Activated T-cell treated with anti-CD3 and anti-CD28 coated beads, Interleukin-2, amount 50 U/mL, for 24 hours (primary cell): ENCODE data around the gene PRSS23.

ENCODE experiments used
- DNase-seq: peaks from one replicate; pipeline ENCODE4 v3.0.0-alpha.2; 2020
- H3K27ac Mint-ChIP-seq: 2 replicates; pipeline ENCODE4 v1.8.0; 2020; ENCODE audit warnings: mild to moderate bottlenecking, mixed read lengths
- H3K27me3 Mint-ChIP-seq: 2 replicates; pipeline ENCODE4 v1.8.0; 2020; ENCODE audit warnings: mixed read lengths
- H3K36me3 Mint-ChIP-seq: 2 replicates; pipeline ENCODE4 v1.8.0; 2020; ENCODE audit warnings: low read depth, mixed read lengths
- H3K4me1 Mint-ChIP-seq: 2 replicates; pipeline ENCODE4 v1.8.0; 2020; ENCODE audit warnings: low read depth, mixed read lengths
- H3K4me3 Mint-ChIP-seq: 2 replicates; pipeline ENCODE4 v1.8.0; 2020; ENCODE audit warnings: mild to moderate bottlenecking, moderate library complexity, mixed read lengths
- H3K9me3 Mint-ChIP-seq: 2 replicates; pipeline ENCODE4 v1.8.0; 2020; ENCODE audit warnings: mixed read lengths

The PRSS23 gene

GRCh38 chr11:86800960-86801272, 574 bp downstream of the PRSS23 start:
- peaks cover 59% of the 10 kb centered on the region for H3K4me1 Mint-ChIP-seq
- no peak for DNase-seq
- H3K27me3 Mint-ChIP-seq: peaks cover 82% of the 10 kb centered on the region
- no peak overlapping the region for H3K27ac Mint-ChIP-seq
- no peaks in the 10 kb centered on the region for H3K9me3 Mint-ChIP-seq
- no peaks in the 10 kb centered on the region for H3K36me3 Mint-ChIP-seq
- peak overlapping the region; percentile 73 for H3K4me3 Mint-ChIP-seq

- H3K27me3 Mint-ChIP-seq: peaks cover 79% of the 10 kb centered on the region
- H3K9me3 Mint-ChIP-seq: no peaks in the 10 kb centered on the region
- no peak overlapping the region for H3K27ac Mint-ChIP-seq
- peak overlapping the region; percentile 73 for H3K4me3 Mint-ChIP-seq
- H3K36me3 Mint-ChIP-seq: no peaks in the 10 kb centered on the region
- peaks cover 63% of the 10 kb centered on the region for H3K4me1 Mint-ChIP-seq
- DNase-seq: no peak
Observed at GRCh38 chr11:86801364-86801763, 1.0 kb downstream of the PRSS23 start.

GRCh38 chr11:86802146-86802545, 1.8 kb downstream of the PRSS23 start:
- Mint-ChIP-seq H3K9me3 (no peaks in the 10 kb centered on the region), H3K4me3 (peak overlapping the region; percentile 73), H3K4me1 (peaks cover 70% of the 10 kb centered on the region), H3K36me3 (no peaks in the 10 kb centered on the region), H3K27ac (no peak overlapping the region), H3K27me3 (peaks cover 78% of the 10 kb centered on the region)
- DNase-seq: no peak

GRCh38 chr11:86802601-86803051, 2.3 kb downstream of the PRSS23 start:
- H3K36me3 Mint-ChIP-seq: no peaks in the 10 kb centered on the region
- no peaks in the 10 kb centered on the region for H3K9me3 Mint-ChIP-seq
- H3K27ac Mint-ChIP-seq: no peak overlapping the region
- DNase-seq: no peak
- H3K4me1 Mint-ChIP-seq: peaks cover 70% of the 10 kb centered on the region
- H3K27me3 Mint-ChIP-seq: peaks cover 78% of the 10 kb centered on the region
- no peak overlapping the region for H3K4me3 Mint-ChIP-seq

DNA sequence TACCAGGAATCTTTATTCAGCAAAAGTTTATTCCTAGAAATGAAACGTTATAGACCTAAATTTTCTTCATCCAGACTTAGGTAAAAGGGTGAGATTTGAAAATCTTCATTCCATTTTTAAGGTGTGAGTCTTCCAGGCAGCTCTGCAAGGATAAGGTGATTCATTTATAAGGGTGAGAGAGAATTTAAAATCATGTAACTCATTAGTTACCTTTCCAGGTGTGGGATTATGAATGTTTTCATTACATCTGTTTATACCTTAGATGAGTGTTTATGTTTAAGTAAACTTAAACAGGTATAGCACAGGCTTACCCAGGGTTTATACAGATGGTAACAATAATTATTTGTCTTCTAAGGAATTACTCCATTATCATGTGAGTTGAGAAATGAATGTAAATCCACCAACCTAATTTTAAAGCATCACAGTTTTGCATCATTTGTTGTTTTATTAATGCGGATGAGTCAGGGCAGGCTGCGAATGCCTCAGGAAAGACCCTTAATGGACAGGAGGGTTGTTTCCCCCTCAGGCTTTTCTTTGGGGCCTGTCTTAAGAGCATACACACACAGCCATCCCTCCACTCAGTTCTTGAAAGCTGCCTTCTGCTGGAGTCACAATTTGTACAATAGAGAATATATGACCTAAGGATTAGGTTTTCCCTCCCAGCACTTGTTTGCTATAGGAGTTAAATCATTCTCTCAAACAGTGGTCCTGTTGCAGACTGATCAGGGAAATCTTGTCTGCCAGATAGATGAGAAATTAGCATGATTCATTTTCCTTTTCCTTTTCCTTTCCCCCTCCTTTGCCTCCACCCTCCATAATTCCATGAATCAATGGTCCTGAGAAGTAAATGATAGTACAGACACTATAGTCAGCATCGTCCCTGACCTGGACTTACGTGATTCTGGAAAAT, 3.0 kb downstream of the PRSS23 start:
- H3K27ac Mint-ChIP-seq: peak overlapping the region; percentile 48
- H3K27me3 Mint-ChIP-seq: peaks cover 78% of the 10 kb centered on the region
- no peaks in the 10 kb centered on the region for H3K9me3 Mint-ChIP-seq
- no peaks in the 10 kb centered on the region for H3K36me3 Mint-ChIP-seq
- peaks cover 68% of the 10 kb centered on the region for H3K4me1 Mint-ChIP-seq
- H3K4me3 Mint-ChIP-seq: no peak overlapping the region
- DNase-seq: no peak

DNA sequence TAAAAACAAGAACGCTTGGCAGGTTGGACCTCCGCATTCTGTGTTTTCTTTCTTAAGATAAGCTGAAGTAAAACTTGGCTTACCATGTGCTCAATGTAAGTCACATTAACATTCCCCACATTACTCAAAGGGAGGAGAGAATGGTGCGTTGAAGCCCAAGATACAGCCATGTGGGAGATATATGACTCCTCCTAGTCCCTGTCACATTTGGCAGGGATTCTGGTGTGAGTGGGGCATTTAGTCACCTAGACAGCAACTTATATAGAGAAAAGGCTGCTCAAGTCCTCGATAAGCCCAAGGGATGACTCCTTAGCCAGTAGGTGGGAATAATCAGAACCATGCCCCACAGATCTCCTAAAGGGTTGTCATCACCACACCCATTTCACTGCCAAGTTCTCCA, 4.6 kb downstream of the PRSS23 start:
- Mint-ChIP-seq H3K27ac (no peak overlapping the region), H3K4me3 (no peak overlapping the region), H3K4me1 (peaks cover 59% of the 10 kb centered on the region), H3K36me3 (no peaks in the 10 kb centered on the region), H3K27me3 (peaks cover 74% of the 10 kb centered on the region), H3K9me3 (no peaks in the 10 kb centered on the region)
- DNase-seq: no peak

DNA sequence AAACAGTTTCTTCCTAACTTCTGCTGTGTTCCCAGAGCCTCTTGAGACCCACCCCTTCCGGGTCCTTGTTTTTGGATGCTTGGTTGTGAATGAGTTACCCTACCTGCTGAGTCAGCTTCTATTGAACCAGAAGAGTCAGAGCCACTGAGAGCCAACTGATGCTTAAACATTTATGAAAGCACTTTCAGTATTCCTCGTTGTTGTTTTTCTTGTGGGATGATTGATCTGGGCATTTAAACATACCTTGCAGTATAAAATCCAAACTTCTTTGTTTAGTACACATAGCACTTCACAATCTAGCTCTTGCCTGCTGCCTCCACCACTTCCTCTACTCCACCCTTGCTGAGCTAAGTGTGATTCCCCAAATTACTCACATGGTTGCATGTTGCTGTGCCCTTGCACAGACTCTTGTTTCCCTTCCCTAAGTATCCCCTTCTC, 5.5 kb downstream of the PRSS23 start:
- no peaks in the 10 kb centered on the region for H3K9me3 Mint-ChIP-seq
- H3K27ac Mint-ChIP-seq: peak overlapping the region; percentile 61
- no peak overlapping the region for H3K4me3 Mint-ChIP-seq
- H3K4me1 Mint-ChIP-seq: peaks cover 55% of the 10 kb centered on the region
- no peaks in the 10 kb centered on the region for H3K36me3 Mint-ChIP-seq
- peaks cover 70% of the 10 kb centered on the region for H3K27me3 Mint-ChIP-seq
- no peak for DNase-seq

DNA sequence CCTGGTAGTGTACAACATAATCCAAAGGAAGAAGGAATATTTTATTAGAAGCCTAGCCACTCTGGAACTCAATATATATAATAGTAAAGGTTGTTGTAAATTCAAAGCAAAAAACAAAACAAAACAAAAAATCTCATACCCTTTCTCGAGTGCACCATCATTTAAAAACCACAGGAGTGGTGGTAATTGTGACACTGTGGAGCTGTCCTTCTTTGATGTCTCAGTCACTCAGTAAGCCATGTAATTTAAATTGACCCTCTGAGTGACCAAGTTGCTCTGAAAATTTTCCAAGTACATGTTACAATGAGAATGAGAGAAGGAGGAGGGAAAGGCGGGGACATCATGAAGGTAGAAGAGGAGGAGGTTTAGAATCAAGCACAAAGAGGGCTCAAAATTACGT, 6.6 kb downstream of the PRSS23 start:
- H3K27me3 Mint-ChIP-seq: peaks cover 69% of the 10 kb centered on the region
- H3K4me1 Mint-ChIP-seq: peaks cover 47% of the 10 kb centered on the region
- DNase-seq: no peak
- H3K36me3 Mint-ChIP-seq: no peaks in the 10 kb centered on the region
- H3K9me3 Mint-ChIP-seq: no peaks in the 10 kb centered on the region
- H3K4me3 Mint-ChIP-seq: no peak overlapping the region
- no peak overlapping the region for H3K27ac Mint-ChIP-seq

DNA sequence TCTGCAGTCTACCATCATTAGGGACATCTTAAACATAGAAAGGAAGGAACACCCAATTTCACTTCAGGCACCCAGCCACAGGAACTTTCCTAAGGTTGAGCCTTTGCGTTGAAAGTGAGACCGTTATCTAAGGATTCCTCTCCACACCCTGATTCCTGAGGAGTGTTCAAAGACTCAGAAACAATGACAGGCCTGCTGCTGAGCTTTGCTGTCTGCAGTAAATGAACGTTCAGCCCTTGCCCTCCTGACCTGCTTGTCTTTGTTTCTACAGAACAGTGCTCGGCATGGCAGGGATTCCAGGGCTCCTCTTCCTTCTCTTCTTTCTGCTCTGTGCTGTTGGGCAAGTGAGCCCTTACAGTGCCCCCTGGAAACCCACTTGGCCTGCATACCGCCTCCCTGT, 7.0 kb downstream of the PRSS23 start:
- Mint-ChIP-seq H3K36me3 (no peaks in the 10 kb centered on the region), H3K9me3 (no peaks in the 10 kb centered on the region), H3K4me1 (peaks cover 43% of the 10 kb centered on the region), H3K4me3 (no peak overlapping the region), H3K27ac (no peak overlapping the region), H3K27me3 (peaks cover 68% of the 10 kb centered on the region)
- no peak for DNase-seq

DNA sequence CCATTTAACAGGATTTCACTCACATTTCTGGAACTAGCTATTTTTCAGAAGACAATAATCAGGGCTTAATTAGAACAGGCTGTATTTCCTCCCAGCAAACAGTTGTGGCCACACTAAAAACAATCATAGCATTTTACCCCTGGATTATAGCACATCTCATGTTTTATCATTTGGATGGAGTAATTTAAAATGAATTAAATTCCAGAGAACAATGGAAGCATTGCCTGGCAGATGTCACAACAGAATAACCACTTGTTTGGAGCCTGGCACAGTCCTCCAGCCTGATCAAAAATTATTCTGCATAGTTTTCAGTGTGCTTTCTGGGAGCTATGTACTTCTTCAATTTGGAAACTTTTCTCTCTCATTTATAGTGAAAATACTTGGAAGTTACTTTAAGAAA, 9.2 kb downstream of the PRSS23 start:
- H3K27me3 Mint-ChIP-seq: peaks cover 56% of the 10 kb centered on the region
- no peak for DNase-seq
- no peak overlapping the region for H3K27ac Mint-ChIP-seq
- no peaks in the 10 kb centered on the region for H3K9me3 Mint-ChIP-seq
- H3K4me3 Mint-ChIP-seq: no peak overlapping the region
- H3K4me1 Mint-ChIP-seq: peaks cover 25% of the 10 kb centered on the region
- H3K36me3 Mint-ChIP-seq: no peaks in the 10 kb centered on the region

DNA sequence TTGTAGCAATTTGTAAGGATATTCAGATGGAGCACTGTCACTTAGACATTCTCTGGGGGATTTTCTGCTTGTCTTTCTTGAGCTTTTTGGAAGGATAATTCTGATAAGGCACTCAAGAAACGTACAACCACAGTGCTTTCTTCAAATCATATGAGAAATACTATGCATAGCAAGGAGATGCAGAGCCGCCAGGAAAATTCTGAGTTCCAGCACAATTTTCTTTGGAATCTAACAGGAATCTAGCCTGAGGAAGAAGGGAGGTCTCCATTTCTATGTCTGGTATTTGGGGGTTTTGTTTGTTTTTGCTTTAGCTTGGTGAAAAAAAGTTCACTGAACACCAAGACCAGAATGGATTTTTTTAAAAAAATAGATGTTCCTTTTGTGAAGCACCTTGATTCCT, 9.9 kb downstream of the PRSS23 start:
- no peak overlapping the region for H3K4me3 Mint-ChIP-seq
- H3K4me1 Mint-ChIP-seq: peaks cover 18% of the 10 kb centered on the region
- no peaks in the 10 kb centered on the region for H3K36me3 Mint-ChIP-seq
- H3K27me3 Mint-ChIP-seq: peaks cover 49% of the 10 kb centered on the region
- DNase-seq: no peak
- no peak overlapping the region for H3K27ac Mint-ChIP-seq
- no peaks in the 10 kb centered on the region for H3K9me3 Mint-ChIP-seq

GRCh38 chr11:86811637-86812321, 11.4 kb downstream of the PRSS23 start:
- no peak overlapping the region for H3K4me3 Mint-ChIP-seq
- no peaks in the 10 kb centered on the region for H3K36me3 Mint-ChIP-seq
- peaks cover 3% of the 10 kb centered on the region for H3K4me1 Mint-ChIP-seq
- DNase-seq: no peak
- H3K27ac Mint-ChIP-seq: no peak overlapping the region
- no peaks in the 10 kb centered on the region for H3K9me3 Mint-ChIP-seq
- peaks cover 58% of the 10 kb centered on the region for H3K27me3 Mint-ChIP-seq

- no peaks in the 10 kb centered on the region for H3K36me3 Mint-ChIP-seq
- no peak for DNase-seq
- H3K4me3 Mint-ChIP-seq: no peak overlapping the region
- H3K4me1 Mint-ChIP-seq: no peaks in the 10 kb centered on the region
- H3K27me3 Mint-ChIP-seq: peaks cover 57% of the 10 kb centered on the region
- H3K27ac Mint-ChIP-seq: no peak overlapping the region
- no peaks in the 10 kb centered on the region for H3K9me3 Mint-ChIP-seq
Observed at GRCh38 chr11:86812322-86812670, 12.0 kb downstream of the PRSS23 start.

GRCh38 chr11:86812981-86813380, 12.6 kb downstream of the PRSS23 start:
- no peak for DNase-seq
- Mint-ChIP-seq H3K27ac (no peak overlapping the region), H3K9me3 (no peaks in the 10 kb centered on the region), H3K4me3 (no peak overlapping the region), H3K36me3 (no peaks in the 10 kb centered on the region), H3K27me3 (peaks cover 57% of the 10 kb centered on the region), H3K4me1 (no peaks in the 10 kb centered on the region)

GRCh38 chr11:86814775-86815174, 14.4 kb downstream of the PRSS23 start:
- Mint-ChIP-seq H3K27me3 (peaks cover 49% of the 10 kb centered on the region), H3K36me3 (no peaks in the 10 kb centered on the region), H3K4me3 (no peak overlapping the region), H3K9me3 (no peaks in the 10 kb centered on the region), H3K27ac (no peak overlapping the region), H3K4me1 (peaks cover 6% of the 10 kb centered on the region)
- no peak for DNase-seq
